ENCODE data around the gene KANSL1. TPM values are rescaled to one million over a fixed set of nuclear protein-coding genes. Genes with fewer than 3 reads are reported as not detected.

Gene KANSL1
- total and polyA plus RNA-seq, 10 of the 15 experiments (the other 5 are each of a cell fraction or from before 2014, with no cell fraction given): 4.7 to 60.6 (median 28.0) TPM

- TF ChIP-seq ATF3 (IDR thresholded peaks at IDR 0.05; ENCODE audit: borderline replicate concordance, extremely low read depth, low read depth, low read length) (no peak), NFYB (IDR thresholded peaks at IDR 0.05; ENCODE audit: insufficient read depth, low read depth, low read length) (no peak), SMARCA5 (IDR thresholded peaks at IDR 0.05) (no peak), FOXK2 (IDR thresholded peaks at IDR 0.05) (no peak), HDAC2 (IDR thresholded peaks at IDR 0.05) (no peak), JUNB (IDR thresholded peaks at IDR 0.05) (no peak), FOS (IDR thresholded peaks at IDR 0.05; ENCODE audit: borderline replicate concordance, extremely low read depth, insufficient read length) (no peak), BRCA1 (IDR thresholded peaks at IDR 0.05; ENCODE audit: low read depth, low read length) (no peak), RB1 (IDR thresholded peaks at IDR 0.05; ENCODE audit: borderline replicate concordance) (peak; percentile 78; the same call in 1 of the 2 replicates), E2F8 (IDR thresholded peaks at IDR 0.05; ENCODE audit: low read depth, partially characterized antibody) (no peak), WRNIP1 (IDR thresholded peaks at IDR 0.05; ENCODE audit: borderline replicate concordance, low read depth, low read length) (no peak), CREB1 (IDR thresholded peaks at IDR 0.05; ENCODE audit: low read depth) (no peak), SUPT20H (IDR thresholded peaks at IDR 0.05; ENCODE audit: borderline replicate concordance, control insufficient read depth, low read depth, low read length) (no peak), SP1 (IDR thresholded peaks at IDR 0.05; ENCODE audit: low read depth, low read length) (no peak), NR2C2 (IDR thresholded peaks at IDR 0.05; ENCODE audit: borderline replicate concordance, control insufficient read depth, insufficient read length, low read depth) (no peak), RUNX3 (IDR thresholded peaks at IDR 0.05; ENCODE audit: low read length) (no peak), DPF2 (IDR thresholded peaks at IDR 0.05) (no peak), MAX (IDR thresholded peaks at IDR 0.05; ENCODE audit: low read depth, low read length) (peak; percentile 59; the same call in 1 of the 2 replicates), HCFC1 (IDR thresholded peaks at IDR 0.05; ENCODE audit: low read length) (peak; percentile 40; the same call in 1 of the 2 replicates), SIX5 (IDR thresholded peaks at IDR 0.05; ENCODE audit: low read depth, low read length, severe bottlenecking) (no peak), RAD51 (IDR thresholded peaks at IDR 0.05) (peak; percentile 92), RCOR1 (conservative IDR thresholded peaks at IDR 0.05; ENCODE audit: low read depth, low read length) (no peak), MXI1 (IDR thresholded peaks at IDR 0.05; ENCODE audit: low read depth, low read length) (peak; percentile 76), MEF2A (IDR thresholded peaks at IDR 0.05; ENCODE audit: insufficient read depth, low read depth, low read length) (no peak), ATF2 (IDR thresholded peaks at IDR 0.05; ENCODE audit: low read length) (no peak), USF2 (IDR thresholded peaks at IDR 0.05; ENCODE audit: borderline replicate concordance, low read depth, low read length) (peak; percentile 63), MEF2B (IDR thresholded peaks at IDR 0.05; ENCODE audit: partially characterized antibody, poor library complexity, severe bottlenecking) (no peak)
These were observed 634 bp downstream of the KANSL1 start (continued) for GRCh38 chr17:46192439-46193150.
